HG03159 (cell line): ENCODE measurements around the gene ALK.

Experiments used
- ATAC-seq: cut with Tn5 transposase; IDR thresholded peaks from one replicate; pipeline ENCODE4 v1.9.1; 2021; ENCODE audit warnings: mild to moderate bottlenecking, moderate library complexity; ENCODE audit not compliant: unreplicated experiment

The ALK gene

GRCh38 chr2:29557268-29557667 lies 364.1 kb downstream of the ALK start:
- ATAC-seq = no peak

GRCh38 chr2:29549069-29549380 lies 372.4 kb downstream of the ALK start:
- no peak for ATAC-seq

GRCh38 chr2:29544917-29545316 lies 376.5 kb downstream of the ALK start:
- no peak for ATAC-seq

GRCh38 chr2:29544031-29544430 lies 377.4 kb downstream of the ALK start:
- no peak for ATAC-seq

GRCh38 chr2:29535188-29535587 lies 386.2 kb downstream of the ALK start:
- ATAC-seq = no peak

GRCh38 chr2:29532436-29532835 lies 388.9 kb downstream of the ALK start:
- ATAC-seq = no peak

GRCh38 chr2:29531626-29532025 lies 389.8 kb downstream of the ALK start:
- ATAC-seq = no peak

GRCh38 chr2:29530281-29530680 lies 391.1 kb downstream of the ALK start:
- no peak for ATAC-seq

- ATAC-seq = no peak
Measured at GRCh38 chr2:29528891-29529520, 392.4 kb downstream of the ALK start.

GRCh38 chr2:29528371-29528770 lies 393.0 kb downstream of the ALK start:
- no peak for ATAC-seq

- ATAC-seq = no peak
Measured at GRCh38 chr2:29527947-29528346, 393.4 kb downstream of the ALK start.

- ATAC-seq = no peak
Measured at GRCh38 chr2:29526587-29527586, 394.5 kb downstream of the ALK start.

- no peak for ATAC-seq
Measured at GRCh38 chr2:29525921-29526320, 395.5 kb downstream of the ALK start.

- ATAC-seq = no peak
Measured at GRCh38 chr2:29524652-29525051, 396.7 kb downstream of the ALK start.

GRCh38 chr2:29522951-29523669 lies 398.3 kb downstream of the ALK start:
- ATAC-seq = no peak

- no peak for ATAC-seq
Measured at GRCh38 chr2:29520001-29520400, 401.4 kb downstream of the ALK start.

- ATAC-seq = no peak
Measured at GRCh38 chr2:29519338-29519925, 402.0 kb downstream of the ALK start.

- no peak for ATAC-seq
Measured at GRCh38 chr2:29518646-29519337, 402.6 kb downstream of the ALK start.

GRCh38 chr2:29518010-29518409 lies 403.4 kb downstream of the ALK start:
- ATAC-seq = no peak

GRCh38 chr2:29517413-29517812 lies 404.0 kb downstream of the ALK start:
- no peak for ATAC-seq

- ATAC-seq = no peak
Measured at GRCh38 chr2:29516767-29517166, 404.6 kb downstream of the ALK start.
